ENCODE measurements around the gene PCNP.
"Not testable (repeated sequence)": the region's sequence is repeated elsewhere in the genome, so short reads cannot be mapped to it uniquely, and the experiment has no call there.

PCNP gene

GRCh38 chr3:101561630-101562328, 12.2 kb upstream of the PCNP start, which contains the start of gene TRMT10C:
Gene TRMT10C, plus strand, starts transcription at chr3:101561868. Its CDS starts 2,914 bp downstream, at chr3:101564782.
- peak; percentile 4 to 95 (median 83) for DNase-seq

DNA sequence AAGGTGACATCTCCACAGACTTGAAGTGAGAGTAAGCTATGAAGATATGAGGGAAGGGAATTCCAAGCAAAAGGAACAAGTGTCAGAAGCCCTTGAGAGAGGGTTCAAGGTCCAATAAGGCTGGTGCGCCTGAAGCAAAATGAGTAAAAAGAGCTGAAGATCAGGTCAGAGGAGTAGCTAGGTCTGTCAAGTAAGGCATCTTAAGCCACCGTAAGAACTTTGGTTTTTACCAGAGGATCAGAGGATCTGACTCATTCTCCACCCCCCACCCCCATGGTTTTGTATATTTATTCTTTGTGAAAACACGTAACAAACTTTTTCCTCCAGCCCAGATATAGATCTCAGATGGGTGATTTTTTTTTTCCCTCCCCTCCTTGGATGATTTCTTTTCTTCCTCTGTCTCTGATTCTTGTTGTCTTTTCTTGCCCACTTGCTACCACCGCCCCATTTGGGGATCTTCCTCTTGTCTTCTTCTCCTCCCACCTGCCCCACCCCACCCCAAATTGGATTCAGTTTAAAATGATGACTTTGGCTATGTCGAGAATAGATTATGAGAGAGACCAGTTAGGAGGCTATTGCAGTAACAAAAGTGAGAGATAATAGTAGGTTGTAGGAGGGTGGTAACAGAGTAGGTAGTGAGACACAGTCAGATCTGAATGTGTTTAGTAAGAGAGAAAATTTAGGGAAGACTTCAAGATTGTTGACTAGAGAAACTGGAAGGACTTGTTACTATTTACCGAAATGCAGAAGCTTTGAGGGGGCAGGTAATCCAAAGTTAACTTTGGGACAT, 6.3 kb upstream of the PCNP start:
- no peak for DNase-seq

GRCh38 chr3:101571028-101571895, 2.7 kb upstream of the PCNP start:
- DNase-seq, result no peak

DNA sequence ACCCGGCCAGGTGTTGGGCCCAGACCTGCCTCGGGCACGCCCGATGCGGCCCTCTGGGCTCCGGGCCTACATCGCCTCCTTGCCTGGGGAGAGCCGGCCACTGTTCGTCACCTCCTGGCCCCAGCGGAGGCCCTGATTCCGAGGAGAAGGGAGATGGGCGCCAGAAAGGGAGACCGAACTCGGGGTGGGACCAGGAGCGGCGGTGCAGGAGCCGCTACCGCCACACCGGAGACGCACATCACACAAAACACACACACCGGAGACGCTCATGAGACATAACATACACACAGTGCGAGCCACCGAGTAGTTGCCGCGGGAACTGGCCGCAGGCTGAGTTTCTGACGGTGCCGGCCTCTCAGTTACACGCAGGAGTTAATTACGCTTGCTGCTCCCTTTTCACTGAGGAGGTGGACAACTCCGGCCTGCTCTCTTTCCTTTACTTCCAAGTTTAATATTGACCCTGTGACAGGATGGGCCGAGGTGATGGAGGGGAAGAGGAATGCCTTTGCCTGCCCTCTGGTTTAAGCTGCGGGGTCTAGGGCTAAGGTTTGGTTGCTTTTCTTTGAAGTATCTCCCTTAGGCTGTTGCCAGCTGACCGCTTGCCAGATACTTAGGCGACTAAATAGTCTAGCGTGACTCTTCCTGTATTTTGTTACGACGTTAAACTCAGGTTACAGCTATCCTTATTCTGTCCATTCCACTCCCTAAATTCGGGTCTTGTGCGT, 570 bp downstream of the PCNP start:
- peak in 31 of 56 donors; percentile 15 to 85 (median 51) for DNase-seq

DNA sequence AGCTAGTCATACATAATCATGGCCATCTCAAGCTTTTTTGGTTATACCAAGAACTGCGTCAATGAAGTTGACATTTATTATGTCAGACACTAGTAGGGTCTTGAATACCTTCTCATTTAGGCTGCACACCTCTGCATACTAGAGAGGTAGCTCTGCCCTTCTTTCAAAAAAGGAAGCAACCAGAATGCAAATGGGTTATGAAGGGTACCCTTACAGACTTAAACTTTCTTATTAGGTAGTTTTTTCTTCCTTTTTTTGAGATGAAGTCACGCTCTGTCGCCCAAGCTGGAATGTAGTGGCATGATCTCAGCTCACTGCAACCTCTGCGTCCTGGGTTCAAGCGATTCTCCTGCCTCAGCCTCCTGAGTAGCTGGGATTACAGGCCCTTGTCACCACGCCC, 3.3 kb downstream of the PCNP start:
- no peak for DNase-seq

- DNase-seq, result no peak
These were observed 14.6 kb downstream of the PCNP start for GRCh38 chr3:101588616-101589015.

DNA sequence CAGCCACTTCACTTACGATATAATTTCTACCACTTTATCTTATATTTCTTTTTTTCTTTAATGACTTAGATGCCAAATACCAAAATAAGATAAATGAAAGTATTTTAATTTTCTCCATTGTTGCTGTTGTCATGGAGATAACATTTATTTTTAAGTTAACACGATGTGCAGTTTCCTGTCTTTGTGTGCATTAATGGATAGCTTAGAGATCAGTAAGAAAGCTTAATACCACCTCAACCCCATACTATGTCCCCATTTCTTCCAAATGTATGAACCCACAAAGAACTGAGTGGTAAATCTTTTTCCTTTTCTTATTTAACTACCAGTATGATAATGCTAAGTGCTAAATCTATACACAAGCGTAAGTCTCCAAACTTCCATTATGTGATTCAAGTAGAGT, 17.1 kb downstream of the PCNP start:
- no peak for DNase-seq

DNA sequence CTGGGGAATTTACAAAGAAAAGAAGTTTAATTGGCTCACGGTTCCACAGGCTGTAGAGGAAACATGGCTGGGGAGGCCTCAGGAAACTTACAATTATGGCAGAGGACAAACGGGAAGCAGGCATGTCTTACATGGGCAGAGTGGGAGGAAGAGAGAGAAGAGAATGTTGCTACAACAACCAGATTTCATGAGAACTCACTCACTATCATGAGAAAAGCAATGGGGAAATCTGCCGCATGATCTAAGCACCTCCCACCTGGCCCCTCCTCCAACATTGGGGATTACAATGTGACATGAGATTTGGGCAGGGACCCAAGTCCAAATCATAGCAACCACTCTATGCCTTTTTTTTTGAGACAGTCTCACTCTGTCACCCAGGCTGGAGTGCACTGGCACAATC, 28.8 kb downstream of the PCNP start:
- peak in 3 of 56 donors; percentile 1 to 5 (median 1) for DNase-seq

DNA sequence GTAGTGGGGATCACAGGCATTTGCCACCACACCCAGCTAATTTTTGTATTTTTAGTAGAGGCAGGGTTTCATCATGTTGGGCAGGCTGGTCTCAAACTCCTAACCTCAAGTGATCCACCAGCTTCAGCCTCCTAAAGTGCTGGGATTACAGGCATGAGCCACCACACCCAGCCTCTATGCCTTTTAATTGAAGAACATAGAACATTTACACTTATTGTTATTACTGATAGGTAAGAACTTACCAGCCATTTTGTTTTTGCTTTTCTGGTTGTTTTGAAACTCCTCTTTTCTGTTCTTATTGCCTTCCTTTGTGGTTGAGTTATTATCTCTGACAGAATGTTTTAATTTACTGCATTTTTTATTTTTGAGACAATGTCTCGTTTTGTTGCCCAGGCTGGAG, 29.2 kb downstream of the PCNP start:
- DNase-seq, result no peak

DNA sequence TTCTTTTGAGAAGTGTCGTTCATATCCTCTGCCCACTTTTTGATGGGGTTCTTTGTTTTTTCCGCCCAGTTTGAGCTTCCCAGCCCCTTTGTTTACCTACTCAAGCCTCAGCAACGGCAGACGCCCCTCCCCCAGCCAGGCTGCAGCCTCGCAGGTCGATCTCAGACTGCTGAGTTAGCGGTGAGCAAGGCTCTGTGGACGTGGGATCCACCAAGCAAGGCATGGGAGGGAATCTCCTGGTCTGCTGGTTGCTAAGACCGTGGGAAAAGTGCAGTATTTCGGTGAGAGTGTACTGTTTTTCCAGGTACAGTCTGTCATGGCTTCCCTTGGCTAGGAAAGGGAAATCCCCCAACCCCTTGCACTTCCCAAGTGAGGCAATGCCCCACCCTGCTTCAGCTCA, 31.4 kb downstream of the PCNP start:
- not testable (repeated sequence) for DNase-seq

DNA sequence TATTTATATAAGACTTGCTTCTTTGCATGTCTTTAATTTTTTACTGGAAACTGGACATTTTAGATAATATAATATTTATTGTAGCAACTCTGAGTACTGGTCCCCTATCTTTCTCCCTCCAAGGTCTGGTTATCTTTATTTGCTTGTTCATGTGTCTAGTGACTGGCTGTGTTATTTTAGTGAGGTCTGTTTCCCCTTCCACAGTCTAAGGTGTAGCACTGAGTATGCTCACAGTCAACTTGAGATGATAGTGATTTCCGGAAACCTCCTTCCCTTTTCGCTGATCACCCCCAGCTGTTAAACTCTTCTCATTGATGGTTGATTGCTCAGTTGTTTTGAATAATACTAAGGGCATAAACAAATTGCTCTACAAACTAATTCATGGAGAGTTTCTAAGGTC, 37.0 kb downstream of the PCNP start:
- no peak for DNase-seq

DNA sequence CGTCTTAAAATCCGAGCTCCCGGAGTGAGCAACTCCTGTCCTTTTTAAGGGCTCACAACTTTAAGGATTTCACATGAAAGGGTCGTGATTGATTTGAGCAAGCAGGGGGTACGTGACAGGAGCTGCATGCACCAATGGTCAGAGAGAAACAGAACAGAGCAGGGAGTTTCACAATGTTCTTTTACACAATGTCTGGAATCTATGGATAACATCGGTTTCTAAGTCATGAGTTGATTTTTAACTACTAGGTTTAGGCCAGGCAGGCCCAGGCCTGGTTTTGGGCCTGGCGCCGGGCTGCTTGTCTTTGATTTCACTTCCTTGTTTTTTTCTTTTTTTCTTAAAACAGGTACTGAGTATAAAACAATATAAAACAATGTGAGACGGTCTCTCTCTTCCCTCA, 39.0 kb downstream of the PCNP start:
- not testable (repeated sequence) for DNase-seq

- no peak for DNase-seq
These were observed 41.5 kb downstream of the PCNP start for GRCh38 chr3:101615525-101615924.

GRCh38 chr3:101617478-101617877, 43.5 kb downstream of the PCNP start:
- DNase-seq, result no peak

GRCh38 chr3:101618726-101619125, 44.7 kb downstream of the PCNP start:
- no peak for DNase-seq

DNA sequence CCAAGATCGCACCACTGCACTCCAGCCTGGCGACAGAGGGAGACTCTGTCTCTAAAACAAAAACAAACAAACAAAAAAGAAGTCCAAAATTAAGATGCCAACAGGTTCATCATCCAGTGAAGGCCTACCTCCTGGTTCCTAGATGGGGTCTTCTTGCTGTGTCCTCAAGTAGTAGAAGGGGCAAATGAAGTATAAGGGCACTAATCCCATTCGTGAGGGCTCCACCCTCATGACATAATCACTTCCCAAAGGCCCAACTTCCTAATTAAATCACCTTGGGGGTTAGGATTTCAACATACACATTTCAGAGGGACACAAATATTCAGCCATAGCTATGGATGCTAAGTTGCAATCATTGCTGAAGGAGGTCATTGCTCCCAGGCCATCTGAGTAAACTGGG, 45.8 kb downstream of the PCNP start:
- DNase-seq, result no peak

GRCh38 chr3:101623656-101624055, 49.7 kb downstream of the PCNP start:
- DNase-seq, result no peak

DNA sequence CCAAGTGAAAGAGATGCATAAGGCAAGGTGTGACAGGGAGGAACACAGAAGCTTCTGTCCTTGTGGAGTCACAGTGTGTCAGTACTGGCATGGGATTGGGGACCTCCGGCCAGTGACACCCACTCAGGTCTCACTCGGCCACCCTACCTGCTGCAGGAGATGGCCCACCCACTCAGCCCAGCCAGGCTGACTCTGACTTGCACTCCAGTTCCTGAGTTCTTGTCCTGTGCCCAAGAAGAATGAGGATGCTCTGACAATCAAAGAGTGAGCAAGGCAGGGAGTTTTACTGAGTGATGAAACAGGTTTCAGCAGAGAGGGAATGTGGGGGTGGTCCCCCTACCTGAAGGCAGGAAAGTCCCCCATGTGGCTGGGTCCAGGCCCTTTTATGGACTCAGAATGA, 50.9 kb downstream of the PCNP start:
- no peak for DNase-seq

- no peak for DNase-seq
These were observed 51.9 kb downstream of the PCNP start for GRCh38 chr3:101625879-101626278.

GRCh38 chr3:101629219-101629618, 55.2 kb downstream of the PCNP start:
- no peak for DNase-seq

Measured in amygdala (tissue), 56 donors.